T47D (cell line): Measurements from ENCODE around the gene GSG1.
A peak's percentile ranks its signal among the peaks of the same experiment; 100 is the strongest.

Source experiments
- DNase-seq, 2 experiments: peaks; one replicate each; pipeline versions ENCODE4 v3.0.0 to v3.0.0-alpha.2; 2011 to 2012; ENCODE audit warnings: low read depth in 1 of 2, low spot score in 1 of 2
- JUND ChIP-seq: IDR thresholded peaks from 2 replicates; pipeline ENCODE4 v1.6.1; 2012; ENCODE audit warnings: low read depth
- in situ Hi-C: cut with HindIII; loops from 2 replicates; pipeline ENCODE4 v1.10.0; 2016; ENCODE audit warnings: low sequenced_read_pairs, low pct_unique_long_range_greater_than_20kb

Gene GSG1

DNA sequence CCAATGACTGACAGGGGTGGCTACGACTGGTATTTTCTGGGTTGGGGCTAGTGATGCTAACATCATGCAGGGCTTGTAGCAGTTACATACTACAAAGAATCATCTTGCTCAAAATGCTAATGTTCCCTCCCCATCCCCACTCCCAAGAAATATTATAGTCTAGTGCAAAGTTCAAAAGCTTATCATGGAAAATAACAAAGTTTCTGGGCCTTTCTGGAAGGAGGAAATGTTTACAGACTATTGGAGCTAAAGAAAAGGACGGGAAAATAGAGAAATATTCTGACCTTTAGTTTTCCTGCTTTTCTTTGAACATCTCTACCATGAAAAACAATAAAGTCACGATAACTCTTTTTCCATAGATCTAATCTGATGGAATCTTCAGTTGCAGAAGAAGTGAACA lies 23.2 kb downstream of the GSG1 start:
- DNase-seq, result no peak
- in situ Hi-C loops, result no loop called here
- no peak for TF ChIP-seq JUND

DNA sequence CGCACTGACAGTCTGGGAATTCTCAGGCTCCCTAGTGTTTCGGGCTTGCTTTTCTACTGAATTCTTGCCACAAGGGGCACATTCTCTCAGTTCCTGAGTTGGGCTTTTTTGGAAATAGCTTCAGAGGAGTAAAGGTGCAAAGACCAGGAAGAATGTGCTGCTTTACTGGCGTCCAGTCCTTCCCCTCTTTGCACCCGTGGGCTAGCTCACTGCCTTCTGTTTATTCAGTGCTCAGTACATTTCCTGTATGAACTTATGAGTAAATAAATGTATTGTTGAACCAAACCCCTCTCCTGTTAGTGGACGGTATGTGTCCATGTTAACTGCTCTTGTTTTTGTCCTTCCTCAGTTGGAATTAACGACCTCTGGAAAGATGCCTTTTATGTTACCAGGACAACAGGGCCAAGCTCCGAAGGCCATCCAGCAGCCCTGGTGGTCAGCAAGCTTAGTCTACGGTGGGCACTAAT lies 24.0 kb downstream of the GSG1 start:
- TF ChIP-seq JUND, result no peak
- peak in 1 of 2 experiments; percentile 59 for DNase-seq
- in situ Hi-C loops, result no loop called here

DNA sequence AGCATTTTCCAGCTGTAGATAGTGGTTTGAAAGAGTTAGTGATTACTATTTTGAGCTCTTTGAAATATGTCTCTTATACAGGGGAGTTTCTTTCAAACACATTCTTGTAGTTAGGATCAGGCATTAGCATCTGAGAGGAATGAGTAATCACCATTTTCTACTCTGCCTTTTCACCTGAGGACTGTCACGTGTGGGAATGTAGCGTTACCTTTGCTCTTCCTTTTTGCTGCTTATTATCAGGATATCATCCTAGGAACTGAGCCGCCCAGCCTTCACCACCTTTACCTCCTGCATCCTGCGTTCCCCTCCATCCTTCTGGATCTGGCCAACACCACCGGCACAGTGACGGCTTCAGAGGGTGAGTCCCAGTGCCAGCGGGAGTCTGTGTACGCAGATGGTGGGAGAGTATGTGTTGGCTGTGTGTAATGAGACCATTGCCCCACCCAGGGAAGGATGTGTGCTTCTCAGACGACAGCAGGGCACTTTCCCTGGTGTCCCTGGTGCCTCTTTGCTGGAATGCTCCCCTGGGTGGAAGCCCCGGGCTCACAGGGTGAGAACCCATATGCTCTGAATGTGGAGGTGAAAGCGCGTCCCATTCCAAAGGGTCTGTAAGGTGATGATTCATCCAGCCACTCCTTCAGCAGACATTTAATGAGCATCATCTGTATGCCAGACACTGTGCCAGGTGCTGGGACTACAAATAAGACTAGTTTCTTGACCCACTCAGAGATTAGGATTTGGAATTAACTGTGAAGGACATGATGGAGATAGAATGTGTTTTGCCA lies 27.5 kb downstream of the GSG1 start:
- DNase-seq, result no peak
- TF ChIP-seq JUND, result no peak
- in situ Hi-C loops, result no loop called here

DNA sequence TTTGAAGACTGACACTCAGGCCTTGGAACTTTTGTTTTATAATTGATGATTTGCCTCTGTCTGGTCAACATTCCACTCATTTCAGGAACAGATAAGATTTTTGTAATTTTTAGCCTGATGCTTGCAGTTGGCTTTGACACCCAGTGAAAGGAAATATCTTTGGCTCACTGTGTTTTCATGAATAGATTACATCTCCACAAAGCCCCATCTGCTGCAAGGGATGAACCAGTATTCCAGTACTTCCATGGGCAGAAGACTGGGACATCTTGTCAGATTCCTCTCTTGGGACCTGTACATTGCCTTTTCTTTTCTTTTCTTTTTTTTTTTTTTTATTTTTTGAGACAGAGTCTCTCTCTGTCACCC lies 28.4 kb downstream of the GSG1 start:
- TF ChIP-seq JUND, result no peak
- in situ Hi-C loops, result no loop called here
- DNase-seq, result no peak

DNA sequence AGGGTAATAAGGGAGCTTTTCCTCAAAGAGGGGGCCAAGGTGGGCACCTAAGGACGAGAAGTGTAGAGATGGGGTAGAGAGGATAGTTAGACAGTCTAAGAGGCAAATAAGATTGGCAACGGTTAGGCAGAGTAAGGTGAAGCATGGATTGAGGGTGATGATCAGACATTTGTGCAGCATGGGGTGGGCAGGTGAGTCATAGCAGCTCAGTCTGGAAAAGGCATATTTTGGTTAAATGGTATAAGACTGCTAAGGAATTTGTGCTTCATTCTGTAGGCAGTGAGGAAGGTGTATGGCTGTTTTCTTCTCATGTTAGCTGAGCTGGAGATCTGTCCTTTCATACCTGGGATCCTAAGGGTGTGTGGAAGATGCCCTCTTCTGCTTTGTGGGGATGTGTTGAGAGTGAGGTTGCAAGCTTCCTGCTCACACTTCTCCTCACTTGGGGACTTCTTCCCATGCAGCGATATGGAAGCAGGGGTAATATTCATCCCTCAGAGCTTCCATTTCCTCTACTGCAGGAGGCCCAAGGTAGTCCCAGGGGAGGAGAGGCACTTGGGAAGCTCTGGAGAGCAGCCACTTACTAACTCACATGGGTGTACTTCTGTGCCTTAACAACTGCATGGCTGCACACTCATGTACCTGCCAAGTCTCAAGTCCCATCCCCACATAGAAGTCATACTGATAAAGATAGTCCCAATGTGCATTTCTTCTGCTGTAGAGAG lies 28.9 kb downstream of the GSG1 start:
- TF ChIP-seq JUND, result no peak
- no peak for DNase-seq
- in situ Hi-C loops, result no loop called here

DNA sequence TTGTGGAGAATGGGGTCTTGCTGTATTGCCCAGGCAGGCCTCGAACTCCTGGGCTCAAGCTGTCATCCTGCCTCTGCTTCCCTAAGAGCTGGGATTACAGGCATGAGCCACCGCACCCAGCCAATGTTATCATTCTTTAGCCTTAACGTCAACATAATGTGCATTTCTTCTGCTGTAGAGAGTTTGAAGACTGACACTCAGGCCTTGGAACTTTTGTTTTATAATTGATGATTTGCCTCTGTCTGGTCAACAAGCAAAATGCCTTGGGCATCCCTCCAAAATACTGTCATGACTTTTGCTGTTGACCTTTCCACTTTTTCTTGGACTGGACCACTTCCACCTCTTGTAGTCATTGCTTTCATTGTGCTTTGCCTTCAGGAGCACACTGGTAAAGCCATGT lies 30.3 kb downstream of the GSG1 start:
- in situ Hi-C loops, result no loop called here
- DNase-seq, result no peak
- TF ChIP-seq JUND, result no peak

DNA sequence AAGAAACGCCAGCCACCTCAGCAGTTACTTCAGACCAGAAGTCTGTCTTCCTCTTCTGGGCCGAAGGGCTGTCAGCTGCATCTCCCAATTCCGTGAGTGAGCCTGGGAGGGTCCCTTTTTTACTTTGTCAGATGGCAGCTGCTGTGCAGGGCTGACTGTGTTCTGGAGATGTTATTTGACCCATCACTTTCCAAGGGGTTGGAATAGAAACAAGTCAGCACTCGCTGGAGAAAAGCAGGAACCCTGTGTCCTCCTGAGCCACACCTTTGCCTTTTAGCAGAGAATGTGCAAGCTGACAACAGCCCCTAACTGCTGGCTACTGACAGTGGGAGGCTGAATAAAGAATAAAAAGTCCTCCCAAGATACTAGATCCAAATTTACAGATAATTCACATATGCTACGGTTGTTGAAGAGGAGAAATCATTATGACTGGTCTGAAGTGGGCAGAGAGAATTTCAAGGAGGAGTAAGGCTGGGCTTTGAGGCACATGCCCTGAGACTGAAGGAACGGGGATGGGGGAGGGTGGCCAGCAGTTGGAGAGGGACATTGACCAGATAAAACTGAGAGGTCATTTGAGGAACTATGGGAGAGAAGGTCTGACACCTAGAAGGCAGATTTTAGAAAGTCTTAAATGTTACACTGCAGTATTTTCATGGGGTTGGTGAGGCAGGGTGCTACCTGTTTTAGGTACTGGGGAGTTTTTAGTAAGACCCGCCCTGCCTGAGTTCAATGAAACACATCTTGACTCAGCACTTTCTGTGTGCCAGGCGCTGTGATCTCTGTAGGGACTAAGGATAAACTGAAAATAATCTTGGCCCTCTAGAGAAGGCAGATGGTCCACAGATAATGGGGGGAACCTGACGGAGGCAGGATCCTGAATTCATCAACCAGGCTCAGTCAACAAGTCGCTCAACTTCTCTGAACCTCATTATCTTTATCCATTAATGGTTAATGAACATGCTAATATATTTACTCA lies 31.9 kb downstream of the GSG1 start:
- in situ Hi-C loops, result no loop called here
- DNase-seq, result no peak
- no peak for TF ChIP-seq JUND

DNA sequence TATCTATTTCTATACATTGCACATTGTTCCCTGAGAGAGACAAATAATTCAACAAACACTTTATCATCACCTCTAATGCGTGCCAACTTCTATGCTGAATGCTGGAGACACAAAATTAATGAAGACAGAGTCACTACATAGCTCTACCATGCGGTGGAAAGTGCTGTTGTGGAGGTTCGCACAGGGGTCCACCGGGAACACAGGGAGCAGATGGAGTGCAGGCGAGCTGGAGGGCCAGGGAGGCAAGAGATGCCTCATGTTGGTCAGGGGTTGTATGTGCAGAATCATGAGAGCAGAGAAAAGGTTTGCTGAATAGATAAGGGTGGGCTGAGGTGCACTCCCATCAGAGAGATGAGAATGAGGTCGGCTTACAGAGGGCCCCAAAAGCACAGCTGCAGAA lies 34.1 kb downstream of the GSG1 start:
- in situ Hi-C loops, result no loop called here
- no peak for TF ChIP-seq JUND
- DNase-seq, result no peak

DNA sequence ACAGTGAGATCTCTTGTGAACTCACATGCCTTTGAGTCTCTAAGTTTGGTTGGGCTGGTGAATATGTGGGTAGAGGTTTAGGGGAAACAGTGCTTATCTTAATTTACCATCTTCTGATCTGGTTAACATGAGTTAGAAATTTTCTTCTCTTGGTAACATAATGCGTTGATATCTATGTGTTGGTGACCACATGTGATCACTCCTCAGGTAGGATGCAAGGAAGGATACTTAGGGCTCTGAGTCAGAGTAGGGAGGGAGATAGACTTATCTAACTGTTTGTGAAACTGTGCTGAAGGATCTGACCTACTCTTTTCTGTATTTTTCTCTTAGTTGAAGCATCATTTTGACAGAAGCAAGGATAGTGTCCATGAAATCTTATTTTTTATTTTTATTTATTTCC lies 36.1 kb downstream of the GSG1 start:
- no peak for DNase-seq
- TF ChIP-seq JUND, result no peak
- in situ Hi-C loops, result no loop called here

DNA sequence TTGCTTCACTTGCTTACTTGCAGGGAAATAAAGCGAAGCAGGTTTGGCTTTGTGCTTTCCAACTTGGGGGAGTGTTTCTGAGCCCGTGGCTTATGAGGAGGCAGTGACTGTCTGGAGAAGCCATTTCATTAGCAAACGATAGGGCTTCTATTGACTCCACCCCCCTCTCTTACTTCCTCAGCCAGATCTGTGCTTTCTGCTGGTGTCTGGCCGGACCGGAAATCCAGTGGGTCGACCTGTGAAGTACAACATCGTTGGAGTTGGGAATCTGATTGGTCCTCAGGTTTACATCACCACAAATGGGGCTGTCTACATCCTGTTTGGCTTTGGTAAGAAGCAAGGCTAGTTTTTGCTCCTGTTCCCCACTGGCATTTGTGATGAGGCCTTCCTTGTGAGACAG lies 37.0 kb downstream of the GSG1 start:
- no peak for TF ChIP-seq JUND
- in situ Hi-C loops, result no loop called here
- DNase-seq, result no peak

DNA sequence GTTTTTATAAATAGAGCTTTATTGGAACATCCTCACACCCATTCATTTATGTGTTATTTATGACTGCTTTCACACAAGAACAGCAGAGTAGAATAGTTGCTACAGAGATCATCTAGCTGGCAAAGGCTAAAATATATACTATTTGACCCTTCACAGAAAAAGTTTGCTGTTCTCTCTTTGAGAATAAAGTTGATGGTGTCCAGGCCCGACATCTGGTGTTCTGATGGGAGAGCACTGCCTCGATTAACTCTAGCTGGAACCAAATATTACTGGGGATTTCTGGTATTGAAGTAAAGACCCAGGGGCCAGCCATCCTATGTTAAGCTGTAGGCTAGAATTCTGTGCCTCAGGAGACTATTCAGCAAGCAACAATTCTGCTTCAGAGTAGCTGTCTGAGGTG lies 37.5 kb downstream of the GSG1 start:
- no peak for DNase-seq
- TF ChIP-seq JUND, result no peak
- in situ Hi-C loops, result no loop called here

DNA sequence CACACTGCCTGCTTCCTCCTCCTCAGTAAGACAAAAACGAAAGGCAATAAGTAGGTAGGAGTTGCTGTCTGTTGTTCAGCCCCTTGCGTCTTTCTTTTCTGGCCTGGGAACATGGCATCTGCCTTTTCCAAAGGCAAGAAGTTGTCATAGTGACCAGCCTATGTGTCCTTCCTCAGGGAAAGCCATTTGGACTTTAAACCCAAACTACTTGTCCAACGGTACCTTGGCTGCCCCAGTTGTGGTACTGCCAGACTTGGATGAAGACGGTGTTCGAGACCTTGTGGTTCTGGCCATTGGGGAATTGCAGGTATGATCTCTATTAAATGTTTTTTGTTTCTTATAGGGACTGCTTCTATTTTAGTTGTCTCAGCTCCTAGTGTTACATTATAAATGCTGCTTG lies 40.8 kb downstream of the GSG1 start:
- in situ Hi-C loops, result no loop called here
- no peak for DNase-seq
- TF ChIP-seq JUND, result no peak
